Stimulated activated CD4-positive, alpha-beta T cell treated with anti-CD3 and anti-CD28 coated beads, Interleukin-1b, Interleukin-23, amount 100 ng/mL, for 1 hour (primary cell): ENCODE results near the gene PRKCA.

Experiments
- DNase-seq, 2 donors: peaks; one replicate each; pipeline ENCODE4 v3.0.0-alpha.2; 2020; ENCODE audit warnings: low read depth in 2 of 2

PRKCA gene

DNA sequence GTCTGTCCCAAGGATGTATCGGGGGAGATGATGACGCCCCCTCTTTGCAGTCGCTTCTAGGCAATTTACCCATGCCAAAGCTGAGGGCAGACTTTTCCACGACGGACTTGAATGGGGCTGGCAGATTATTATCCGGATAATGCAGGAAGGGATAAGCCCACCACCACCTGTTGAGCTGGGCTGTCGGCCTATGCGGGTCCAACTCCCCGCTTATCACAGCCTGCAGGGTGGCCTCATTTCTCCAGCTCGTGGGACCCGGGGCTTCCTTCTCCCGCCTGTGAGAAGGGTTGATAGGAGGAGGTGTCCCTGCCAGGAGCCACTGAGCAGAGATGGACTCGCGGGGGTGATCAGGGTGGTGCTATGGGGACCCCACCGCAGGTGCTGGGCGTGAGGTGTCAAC is 533.1 kb downstream of the PRKCA start:
- no peak for DNase-seq

DNA sequence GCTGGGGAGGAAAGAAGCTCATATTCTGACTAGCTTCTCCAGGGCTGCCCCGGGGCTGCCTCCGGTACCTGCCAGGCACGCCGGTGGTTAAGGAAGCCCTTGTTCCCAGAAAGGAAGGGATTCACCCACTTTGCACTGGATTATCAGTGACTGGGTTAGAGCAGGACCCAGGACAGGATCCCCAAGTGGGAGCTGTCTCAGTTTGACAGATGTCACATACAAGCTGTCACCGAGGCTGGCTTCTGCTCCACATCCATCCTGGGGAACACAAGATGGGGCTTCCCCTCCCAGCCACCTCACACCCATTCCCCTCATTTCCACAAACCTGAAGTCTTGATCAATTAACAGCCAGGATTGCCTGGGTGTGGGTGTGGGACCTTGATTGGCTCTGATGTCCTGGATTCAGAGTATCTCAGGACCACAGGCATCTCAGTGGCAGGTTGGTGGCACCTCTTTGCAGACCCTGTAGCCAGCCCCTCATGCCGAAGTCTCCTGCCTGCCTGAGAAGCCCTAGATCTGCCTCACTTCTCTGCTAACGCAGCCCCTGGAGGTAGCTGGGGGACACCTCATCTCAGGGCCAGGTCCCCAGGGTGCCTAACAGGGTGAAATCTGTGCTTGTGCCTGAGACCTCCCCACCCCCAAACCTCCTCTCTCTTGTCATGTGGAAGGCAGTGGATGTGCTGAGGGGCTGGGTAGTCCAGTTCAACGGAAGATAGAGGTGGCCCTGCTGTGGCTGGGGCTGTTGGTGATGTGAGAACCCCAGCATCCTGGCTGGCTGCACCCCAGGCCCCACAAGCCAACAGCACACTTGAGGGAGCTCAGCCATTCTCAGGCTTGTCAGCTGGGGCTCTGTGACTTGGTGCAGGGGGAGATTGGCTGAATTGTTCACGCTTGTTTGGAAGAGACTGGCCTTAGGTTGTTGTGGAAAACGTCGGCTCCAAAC is 533.9 kb downstream of the PRKCA start:
- no peak for DNase-seq

DNA sequence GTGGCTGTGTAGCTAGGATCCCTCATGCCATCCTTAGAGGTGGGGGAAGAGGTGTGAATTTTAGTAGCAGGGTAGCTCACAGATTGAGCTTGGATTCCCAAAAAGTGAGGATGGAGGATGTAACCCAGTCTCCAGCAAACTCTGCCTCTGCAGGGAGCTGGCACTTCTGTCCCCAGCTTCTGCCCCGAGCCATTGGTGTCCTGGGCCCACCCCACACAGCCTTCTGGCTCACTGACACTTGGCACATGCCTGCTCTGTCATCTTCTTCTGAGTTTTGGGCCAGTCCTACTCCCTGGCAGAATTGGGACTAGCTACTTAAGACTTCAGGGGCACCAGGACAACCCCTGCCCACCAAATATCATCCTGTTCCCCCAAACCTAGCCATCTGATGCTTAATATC is 534.8 kb downstream of the PRKCA start:
- no peak for DNase-seq

DNA sequence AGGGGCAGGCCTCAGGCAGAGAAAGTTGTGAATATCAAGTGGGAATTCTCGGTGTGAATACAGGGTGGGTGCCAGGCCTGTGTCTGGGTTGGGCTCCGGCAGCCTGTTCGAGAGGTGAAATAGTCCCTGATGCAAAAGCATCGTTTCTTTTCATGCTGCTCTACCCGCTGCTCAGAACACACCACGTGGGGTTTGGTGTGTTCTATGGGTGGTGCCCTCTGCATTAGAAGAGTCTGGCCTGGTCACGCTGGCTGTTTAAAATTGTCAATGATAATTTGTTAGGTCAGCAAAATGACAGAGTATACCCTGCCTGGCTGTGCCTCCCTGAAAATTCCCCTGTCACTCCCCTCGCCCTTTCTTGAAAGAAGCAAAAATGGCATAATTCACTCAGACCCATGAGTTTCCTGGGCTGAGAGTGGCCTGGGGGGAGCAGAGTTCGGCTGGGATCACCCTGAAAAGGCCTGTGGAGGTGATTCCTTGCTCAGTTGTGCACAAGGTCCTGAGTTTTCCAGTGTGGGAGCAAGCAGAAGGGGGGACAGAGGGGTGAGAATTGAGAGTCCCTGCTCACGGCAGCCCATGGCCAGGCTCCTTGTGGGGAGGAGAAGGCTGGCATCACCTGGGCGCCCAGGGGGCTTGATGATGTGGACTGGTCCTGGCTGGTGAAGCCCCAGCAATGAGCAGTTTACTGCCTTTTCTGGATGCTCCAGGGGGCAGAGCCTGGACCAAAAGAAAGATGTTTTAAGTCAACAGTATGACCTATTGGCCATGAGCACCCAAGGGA is 535.7 kb downstream of the PRKCA start:
- no peak for DNase-seq

DNA sequence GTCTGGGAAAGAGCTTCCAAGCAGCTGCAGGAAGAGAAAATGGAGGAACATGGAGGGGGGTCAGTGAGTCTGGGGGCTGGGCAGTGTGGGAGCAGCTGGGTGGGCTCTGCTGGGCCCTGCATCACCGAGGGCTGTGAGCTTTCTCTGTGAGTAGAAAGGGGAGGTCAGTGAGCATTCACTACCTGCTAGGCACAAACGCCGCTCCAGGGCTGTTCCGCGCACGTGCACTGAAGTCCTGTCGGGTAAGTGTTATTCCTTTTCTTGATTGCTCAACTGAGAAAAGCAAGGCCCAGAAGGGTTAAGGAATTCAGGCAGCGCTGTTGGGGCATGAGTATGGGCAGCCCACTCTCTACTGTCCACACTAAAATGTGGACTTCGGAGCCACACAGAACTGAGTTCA is 537.2 kb downstream of the PRKCA start:
- DNase-seq = no peak

DNA sequence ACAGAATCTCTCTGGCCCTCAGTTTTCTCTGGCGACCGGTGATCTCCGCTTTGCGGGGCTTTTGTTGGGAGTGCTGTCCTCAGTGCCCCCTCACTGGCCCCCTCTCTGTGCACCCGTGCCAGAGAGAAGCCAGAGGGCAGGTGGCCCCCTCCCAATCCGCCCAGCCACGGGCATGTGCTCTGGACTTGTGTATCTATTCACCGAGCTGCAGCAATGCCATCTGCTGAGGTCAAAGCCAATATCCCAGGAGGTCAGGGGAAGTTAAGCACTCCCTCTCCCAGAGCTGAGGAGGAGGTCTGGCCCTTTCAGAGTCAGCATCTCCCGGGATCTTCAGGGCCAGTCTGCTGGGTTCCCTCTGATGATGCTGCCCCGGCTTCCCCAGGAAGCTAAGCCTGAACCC is 537.6 kb downstream of the PRKCA start:
- no peak for DNase-seq

DNA sequence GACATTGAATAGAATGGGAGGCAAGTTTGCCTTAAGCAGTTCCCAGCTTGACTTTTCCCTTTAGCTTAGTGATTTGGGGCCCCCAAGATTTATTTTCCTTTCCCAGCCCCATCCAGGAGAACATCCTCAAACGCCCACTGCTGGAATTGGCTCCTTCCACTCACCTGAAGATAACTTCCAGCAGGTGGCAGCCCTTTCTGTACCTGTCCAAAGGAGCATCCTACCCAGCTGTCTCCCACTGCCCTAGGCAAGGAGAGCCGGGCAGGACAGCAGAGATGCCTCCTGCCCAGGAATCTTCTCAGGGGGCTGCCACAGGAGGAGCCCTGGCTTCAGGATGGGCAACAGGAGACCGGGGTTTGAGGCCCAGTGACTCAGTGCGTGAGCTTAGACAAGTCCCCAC is 538.9 kb downstream of the PRKCA start:
- DNase-seq = no peak

DNA sequence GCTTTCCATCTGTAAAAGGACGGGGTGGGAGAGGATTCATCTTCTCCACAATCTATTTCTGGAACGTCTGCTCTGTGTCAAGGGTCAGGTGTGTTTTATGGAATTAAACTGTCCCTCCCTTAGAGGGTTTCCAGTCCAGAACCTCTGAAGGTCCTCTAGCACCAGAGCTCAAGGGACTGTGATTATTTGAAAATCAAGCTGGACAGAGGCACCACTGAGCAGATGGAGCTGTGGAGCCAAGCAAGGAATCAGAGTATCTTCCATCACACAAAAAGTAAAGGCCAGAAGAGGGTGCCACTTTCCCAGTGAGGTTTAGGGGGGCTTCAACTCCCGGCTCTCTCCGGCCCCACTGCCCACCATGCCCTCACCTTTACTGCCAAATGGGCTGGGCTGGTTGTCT is 539.3 kb downstream of the PRKCA start:
- DNase-seq = no peak

DNA sequence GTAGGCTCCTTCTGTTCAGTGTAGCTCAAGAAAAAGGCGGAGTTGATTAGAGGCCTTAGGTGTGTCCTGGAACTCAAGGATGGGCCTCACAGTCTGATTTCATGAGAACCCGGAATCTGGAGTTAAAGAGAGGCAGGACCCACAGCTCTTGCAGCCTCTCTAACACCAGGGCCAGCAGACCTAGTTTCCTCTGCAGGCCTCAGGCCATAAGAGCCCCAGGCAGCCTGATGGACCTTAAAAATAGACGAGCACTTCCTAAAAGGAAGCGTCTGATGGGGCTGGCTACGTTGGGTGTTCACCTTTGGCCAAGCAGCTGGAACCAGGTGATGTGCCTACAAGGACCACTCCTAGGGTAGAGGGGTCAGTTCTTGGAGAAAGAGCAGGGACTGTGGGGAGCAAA is 540.1 kb downstream of the PRKCA start:
- no peak for DNase-seq

DNA sequence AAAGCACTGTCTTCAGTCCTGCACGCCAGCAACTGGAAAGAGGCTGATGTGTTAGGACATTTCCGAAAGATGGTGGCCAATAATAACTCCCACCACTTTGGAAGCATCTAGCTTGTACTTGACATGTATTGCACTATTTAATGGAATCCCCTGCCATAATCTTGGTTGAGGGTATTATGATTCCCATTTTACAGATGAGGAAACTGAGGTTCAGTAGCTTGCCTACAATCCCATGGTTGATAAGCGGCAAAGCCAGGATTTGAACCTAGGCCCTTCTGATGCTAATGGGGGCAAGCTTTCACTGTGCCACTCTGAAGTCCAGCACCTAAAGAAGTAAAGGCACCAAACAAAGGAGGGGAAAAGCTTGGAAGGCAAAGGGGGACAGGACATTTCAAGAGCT is 540.5 kb downstream of the PRKCA start:
- DNase-seq = no peak

DNA sequence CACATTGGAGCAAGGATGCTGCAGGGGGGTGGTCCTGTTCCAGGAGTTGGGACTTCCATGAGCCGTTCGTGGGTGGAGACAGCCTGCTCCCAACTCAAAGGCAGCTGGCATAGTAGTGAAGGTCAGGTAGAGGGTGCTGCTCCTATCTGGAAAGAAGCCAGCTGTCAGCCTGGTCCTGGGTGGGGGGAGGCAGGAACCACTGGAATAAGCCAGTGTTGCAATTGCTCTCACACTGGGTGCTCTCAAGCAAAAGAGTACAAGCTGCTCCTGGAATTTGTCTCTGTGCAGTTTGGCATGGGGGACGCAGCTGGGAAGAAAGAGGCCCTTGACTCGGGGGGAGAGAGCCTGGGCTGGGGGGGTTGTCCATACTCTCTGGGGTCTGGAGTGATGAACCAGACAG is 541.2 kb downstream of the PRKCA start:
- DNase-seq = no peak

DNA sequence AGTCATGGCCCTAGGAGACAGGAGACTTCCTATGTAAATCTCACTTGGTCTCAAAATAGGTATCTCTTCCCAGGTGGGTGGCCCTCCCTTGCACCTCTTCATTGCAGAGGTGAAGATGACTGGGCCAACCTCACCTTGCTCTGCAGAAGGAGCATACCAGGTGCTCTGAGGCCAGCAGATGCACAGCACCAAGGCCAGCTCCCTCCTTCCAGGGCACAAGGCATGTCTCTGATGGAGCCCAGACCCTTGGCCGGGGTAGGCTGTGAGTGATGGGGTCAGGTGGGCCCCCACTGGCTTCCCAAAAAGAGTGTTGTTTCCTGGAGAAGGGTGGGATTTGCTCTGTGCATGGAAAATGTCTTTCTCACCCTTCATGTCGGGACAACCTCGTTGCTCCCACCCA is 545.3 kb downstream of the PRKCA start:
- no peak for DNase-seq

DNA sequence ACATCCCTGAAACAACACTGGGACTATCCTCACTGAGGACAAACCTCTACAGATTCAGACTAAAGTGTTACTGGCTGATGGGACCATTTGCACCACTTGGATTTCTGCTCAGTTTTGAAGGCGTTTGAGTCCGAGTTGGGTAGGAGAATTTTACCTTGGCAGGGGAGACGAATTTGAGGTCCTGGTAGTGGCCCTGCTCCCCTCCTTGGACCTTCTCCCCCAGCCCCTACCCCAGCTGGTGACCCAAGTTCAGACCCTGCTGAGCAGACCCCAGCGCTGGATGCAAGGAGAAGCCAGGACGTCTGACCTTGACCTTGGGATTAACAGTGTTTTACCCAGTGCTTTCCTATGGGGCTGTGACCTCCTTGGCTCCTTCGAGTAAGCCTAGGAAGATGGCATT is 546.1 kb downstream of the PRKCA start:
- no peak for DNase-seq

DNA sequence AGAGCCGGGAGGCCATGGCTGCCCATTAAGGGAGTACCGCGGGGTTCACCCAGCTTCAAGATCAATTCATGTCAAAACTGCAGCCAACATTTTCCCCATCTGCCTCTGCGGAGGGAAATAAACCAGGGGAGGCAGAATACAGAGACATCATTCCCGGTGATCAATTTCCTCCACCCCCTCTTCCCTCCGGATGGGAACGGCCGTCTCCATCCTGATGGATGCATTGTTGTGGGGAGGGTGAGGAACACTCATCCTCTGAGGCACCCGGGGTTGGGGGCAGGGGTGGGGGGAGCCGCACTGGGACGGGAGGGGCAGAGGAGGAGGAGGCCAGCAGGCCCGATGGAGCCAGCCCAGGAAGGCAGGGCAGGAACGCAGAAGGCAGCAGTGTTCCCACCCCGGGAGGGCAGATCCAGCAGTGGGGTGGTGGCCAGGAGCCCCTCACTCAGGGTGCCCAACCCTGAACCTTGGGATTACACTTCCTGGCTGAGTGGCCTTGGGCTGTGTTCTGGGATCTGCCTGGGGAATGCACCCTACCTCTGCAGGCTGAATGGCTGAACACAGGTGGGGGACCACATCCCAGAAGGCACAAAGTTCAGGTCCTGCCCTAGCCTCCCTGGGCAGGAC is 546.7 kb downstream of the PRKCA start:
- DNase-seq = no peak

DNA sequence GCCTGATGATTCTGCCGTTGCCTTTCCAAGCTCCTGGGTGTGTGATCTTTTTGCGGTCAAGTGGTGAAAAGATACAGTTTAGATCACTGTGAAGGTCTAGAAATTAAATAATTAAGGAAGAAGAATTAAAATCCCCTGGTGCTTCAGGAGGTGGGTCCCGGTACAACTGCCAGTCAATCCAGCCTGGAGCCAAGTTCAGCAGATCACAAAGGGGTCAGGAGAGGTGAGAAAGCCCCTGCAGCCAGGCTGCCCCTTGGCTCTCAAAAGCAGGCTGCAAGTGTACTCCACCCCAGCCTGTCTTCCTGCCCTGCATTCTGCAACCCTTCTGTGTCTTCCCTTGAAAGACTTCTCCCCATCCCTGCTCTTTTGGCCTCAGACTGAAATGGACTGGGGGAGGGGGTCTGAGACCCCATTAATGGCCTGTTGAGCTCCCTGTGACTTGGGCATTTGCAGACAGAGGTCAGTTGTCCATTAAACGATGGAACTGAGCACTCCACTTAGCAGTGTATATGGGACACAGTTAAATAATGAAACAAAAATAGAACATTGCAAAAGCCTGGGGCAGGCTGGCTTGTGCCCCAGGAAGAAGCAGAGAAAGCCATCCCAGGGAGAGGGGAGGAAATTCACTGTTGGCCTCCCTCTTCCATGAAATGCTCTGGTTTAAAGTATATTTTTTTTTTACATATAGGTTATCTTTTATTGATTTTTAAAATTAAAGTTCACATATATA is 547.6 kb downstream of the PRKCA start:
- no peak for DNase-seq

DNA sequence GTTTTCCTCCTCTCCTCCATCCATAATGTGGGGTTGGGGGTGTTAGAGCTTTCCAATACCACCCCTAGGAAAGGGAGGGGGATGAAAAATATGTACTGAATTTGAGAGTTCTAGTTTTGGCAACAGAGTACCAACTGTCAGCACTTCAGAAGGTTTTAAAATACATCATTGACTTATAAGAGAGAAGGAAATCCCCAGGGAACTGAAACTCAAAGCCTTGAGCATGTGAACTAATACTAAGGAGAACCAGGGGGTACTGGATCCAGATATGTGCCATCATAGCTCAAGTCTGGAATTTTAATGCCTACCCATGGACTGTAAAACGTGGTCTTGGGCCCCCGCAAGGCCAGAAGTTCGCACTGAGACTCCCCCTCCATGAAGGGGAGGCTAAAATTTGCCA is 548.3 kb downstream of the PRKCA start:
- no peak for DNase-seq

DNA sequence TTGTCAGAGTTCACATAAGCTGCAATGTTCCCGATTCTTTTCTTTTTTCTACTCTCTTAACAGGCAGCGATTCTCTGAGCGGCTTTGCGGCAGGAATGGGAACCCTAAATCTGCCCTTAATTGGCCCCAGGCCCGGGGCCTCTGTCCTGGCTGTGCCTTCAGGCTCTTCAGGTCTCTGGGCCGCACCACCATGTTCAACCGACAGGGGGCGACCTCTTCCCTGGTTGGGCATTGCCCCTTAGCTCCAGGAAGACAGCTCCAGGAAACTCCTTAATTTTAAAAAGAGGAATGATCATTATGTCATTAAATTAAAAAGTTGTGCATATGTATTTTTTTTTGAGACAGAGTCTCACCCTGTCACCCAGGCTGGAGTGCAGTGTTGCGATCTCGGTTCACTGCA is 552.8 kb downstream of the PRKCA start:
- no peak for DNase-seq

DNA sequence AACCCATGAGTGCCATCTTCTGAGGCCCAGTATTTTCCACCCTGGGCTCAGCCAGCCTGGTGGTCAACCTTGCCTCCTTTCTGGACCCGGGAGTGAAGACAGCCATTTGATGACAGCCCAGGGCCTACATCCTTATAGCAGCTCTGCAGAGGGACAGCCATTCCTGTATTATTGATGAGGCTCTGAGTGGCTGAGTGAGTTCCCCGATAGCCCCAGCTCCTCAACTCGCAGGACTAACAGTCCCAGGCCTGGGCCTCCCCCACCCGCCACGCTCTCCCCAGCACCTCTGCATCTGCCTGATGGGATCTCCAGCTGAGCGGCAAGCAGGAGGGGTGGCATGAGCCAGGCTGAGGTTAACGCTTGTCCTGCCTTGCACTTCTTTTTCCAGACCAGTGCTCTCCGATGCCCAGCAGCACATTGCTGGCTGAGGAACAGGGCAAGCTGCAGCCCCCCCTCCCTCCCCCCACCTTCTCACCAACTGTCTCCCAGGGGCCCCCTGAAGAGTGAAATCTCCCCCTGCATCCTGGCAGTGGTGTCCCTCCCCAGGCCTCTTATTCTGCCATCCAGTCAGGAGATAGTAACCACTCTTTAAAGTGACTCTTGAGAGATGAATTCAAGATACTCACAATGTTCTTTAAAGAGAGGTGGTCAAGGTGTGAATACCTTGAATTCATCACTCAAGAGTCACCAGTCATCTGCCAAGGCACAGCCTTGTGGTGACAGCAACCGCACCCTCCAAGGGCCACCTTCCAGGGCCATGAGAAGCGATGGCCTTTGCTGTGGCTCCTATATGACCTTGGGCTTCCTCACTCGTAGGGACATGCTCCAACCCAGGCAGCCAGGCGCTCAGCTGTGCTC is 556.0 kb downstream of the PRKCA start:
- no peak for DNase-seq

DNA sequence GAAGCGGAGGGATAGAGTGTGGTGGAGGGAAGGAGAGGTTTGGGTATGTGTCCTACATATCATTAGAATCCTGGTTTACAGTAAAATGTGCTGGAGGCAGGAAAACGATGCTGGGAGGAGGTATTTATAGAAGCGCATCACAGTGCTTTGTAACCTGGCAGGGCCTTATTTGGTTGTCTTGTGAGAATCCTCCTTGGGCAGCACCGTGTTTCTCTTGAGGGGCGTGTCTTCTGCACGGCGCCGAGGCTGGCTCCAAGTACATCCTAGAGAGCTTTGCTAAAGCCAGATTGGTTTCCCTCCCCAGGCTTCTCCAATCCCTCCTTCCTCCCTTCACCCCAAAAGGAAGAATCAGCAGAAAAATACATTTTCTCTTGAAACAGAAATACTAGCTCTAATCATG is 556.9 kb downstream of the PRKCA start:
- DNase-seq = no peak

DNA sequence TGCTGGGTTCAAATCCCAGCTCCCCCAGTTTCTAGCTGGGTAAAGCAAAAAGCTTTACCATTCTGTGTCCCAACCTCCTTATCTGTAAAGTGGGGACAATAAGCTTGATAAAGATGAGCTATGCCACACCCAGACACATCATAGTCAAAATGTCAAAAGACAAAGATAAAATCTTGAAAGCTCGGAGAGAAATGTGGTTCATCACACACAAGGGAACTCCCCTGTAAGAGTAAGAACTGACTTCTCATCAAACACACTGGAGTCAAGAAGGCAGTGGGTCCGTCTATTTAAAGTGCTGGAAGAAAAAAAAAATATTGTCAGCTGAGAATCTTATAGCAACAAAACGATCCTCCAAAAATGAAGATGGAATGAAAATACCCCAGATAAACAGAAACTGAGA is 557.8 kb downstream of the PRKCA start:
- no peak for DNase-seq
